ENCODE results near the gene PBX3.
"Not testable (repeated sequence)": the region's sequence is repeated elsewhere in the genome, so short reads cannot be mapped to it uniquely, and the experiment has no call there.

PBX3 gene

GRCh38 chr9:125779220-125779565 lies 32.0 kb downstream of the PBX3 start:
- DNase-seq = not testable (repeated sequence)

GRCh38 chr9:125782718-125783117 lies 35.5 kb downstream of the PBX3 start:
- DNase-seq = no peak

- DNase-seq = no peak
Observed at GRCh38 chr9:125784286-125785049, 37.3 kb downstream of the PBX3 start.

- DNase-seq = no peak
Observed at GRCh38 chr9:125785248-125785751, 38.1 kb downstream of the PBX3 start.

GRCh38 chr9:125787715-125788114 lies 40.5 kb downstream of the PBX3 start:
- no peak for DNase-seq

GRCh38 chr9:125789196-125789595 lies 42.0 kb downstream of the PBX3 start:
- DNase-seq = peak; percentile 13

GRCh38 chr9:125794708-125795107 lies 47.5 kb downstream of the PBX3 start:
- DNase-seq = no peak

GRCh38 chr9:125795970-125796596 lies 48.9 kb downstream of the PBX3 start:
- DNase-seq = no peak

GRCh38 chr9:125797930-125798329 lies 50.8 kb downstream of the PBX3 start:
- DNase-seq = no peak

GRCh38 chr9:125803526-125803925 lies 56.4 kb downstream of the PBX3 start:
- DNase-seq = no peak

- DNase-seq = no peak
Observed at GRCh38 chr9:125805057-125805456, 57.9 kb downstream of the PBX3 start.

- no peak for DNase-seq
Observed at GRCh38 chr9:125805586-125805985, 58.4 kb downstream of the PBX3 start.

GRCh38 chr9:125807079-125807478 lies 59.9 kb downstream of the PBX3 start:
- no peak for DNase-seq

GRCh38 chr9:125810161-125810560 lies 63.0 kb downstream of the PBX3 start:
- no peak for DNase-seq

GRCh38 chr9:125811002-125811401 lies 63.8 kb downstream of the PBX3 start:
- no peak for DNase-seq

GRCh38 chr9:125812403-125812802 lies 65.2 kb downstream of the PBX3 start:
- no peak for DNase-seq

- no peak for DNase-seq
Observed at GRCh38 chr9:125815568-125815967, 68.4 kb downstream of the PBX3 start.

GRCh38 chr9:125816321-125816720 lies 69.1 kb downstream of the PBX3 start:
- no peak for DNase-seq

GRCh38 chr9:125820100-125820804 lies 73.1 kb downstream of the PBX3 start:
- DNase-seq = peak; percentile 10

- no peak for DNase-seq
Observed at GRCh38 chr9:125821078-125821477, 73.9 kb downstream of the PBX3 start.

- no peak for DNase-seq
Observed at GRCh38 chr9:125822160-125822559, 75.0 kb downstream of the PBX3 start.

GRCh38 chr9:125822902-125823301 lies 75.7 kb downstream of the PBX3 start:
- DNase-seq = no peak

GRCh38 chr9:125823874-125824406 lies 76.8 kb downstream of the PBX3 start:
- not testable (repeated sequence) for DNase-seq

GRCh38 chr9:125825762-125826161 lies 78.6 kb downstream of the PBX3 start:
- DNase-seq = no peak
